HL-60 (cell line): ENCODE measurements around the gene NACC2.

Experiments used
- DNase-seq, 2 experiments: peaks; one replicate each; pipeline ENCODE4 v3.0.0-alpha.2; 2010 to 2020; ENCODE audit warnings: low read depth in 1 of 2, low spot score in 1 of 2
- H3K27ac ChIP-seq: fragments of 250-450 bp; sonication (Bioruptor Pico); replicated peaks from 2 replicates; pipeline ENCODE4 v1.5.1; 2020; ENCODE audit warnings: mild to moderate bottlenecking, moderate library complexity
- H3K27me3 ChIP-seq: fragments of 250-450 bp; sonication (Bioruptor Pico); 2 replicates; pipeline ENCODE4 v1.5.1; 2021; ENCODE audit warnings: mild to moderate bottlenecking, moderate library complexity; ENCODE audit not compliant: insufficient read depth, poor library complexity, severe bottlenecking
- H3K4me3 ChIP-seq: replicated peaks from 2 replicates; pipeline ENCODE4 v1.5.1; 2011; ENCODE audit warnings: mild to moderate bottlenecking, control low read depth, low read length; ENCODE audit not compliant: insufficient read depth
- CTCF ChIP-seq: IDR thresholded peaks from one replicate; pipeline ENCODE4 v1.5.1; 2011; ENCODE audit warnings: low read length, control low read depth, inconsistent platforms; ENCODE audit not compliant: insufficient read depth
- GABPA ChIP-seq: IDR thresholded peaks from 2 replicates; pipeline ENCODE4 v1.6.1; 2012; ENCODE audit warnings: low read depth
- POLR2AphosphoS5 ChIP-seq: IDR thresholded peaks from 2 replicates; pipeline ENCODE4 v1.6.1; 2012; ENCODE audit warnings: low read depth
- REST ChIP-seq: IDR thresholded peaks from 2 replicates; pipeline ENCODE4 v1.6.1; 2012; ENCODE audit warnings: low read depth; ENCODE audit not compliant: insufficient replicate concordance
- SPI1 ChIP-seq: IDR thresholded peaks from 2 replicates; pipeline ENCODE4 v1.6.1; 2012; ENCODE audit warnings: low read depth, mild to moderate bottlenecking, borderline replicate concordance

NACC2 gene

GRCh38 chr9:136020206-136020605, 74.9 kb downstream of the NACC2 start:
- Histone ChIP-seq H3K27ac (no peak overlapping the region), H3K27me3 (no peaks in the 10 kb centered on the region), H3K4me3 (no peak overlapping the region)
- TF ChIP-seq GABPA, result no peak
- TF ChIP-seq REST, result no peak
- no peak for TF ChIP-seq SPI1
- no peak for TF ChIP-seq POLR2AphosphoS5
- no peak for TF ChIP-seq CTCF
- no peak for DNase-seq

- no peak overlapping the region for H3K4me3 ChIP-seq
- no peak for TF ChIP-seq GABPA
- no peak for TF ChIP-seq POLR2AphosphoS5
- no peak for TF ChIP-seq SPI1
- no peak for TF ChIP-seq REST
- TF ChIP-seq CTCF, result no peak
- no peaks in the 10 kb centered on the region for H3K27me3 ChIP-seq
- no peak for DNase-seq
- no peak overlapping the region for H3K27ac ChIP-seq
Observed at GRCh38 chr9:136019681-136020060, 75.4 kb downstream of the NACC2 start.

GRCh38 chr9:136019041-136019680, 75.9 kb downstream of the NACC2 start:
- no peak for DNase-seq
- no peak for TF ChIP-seq GABPA
- TF ChIP-seq POLR2AphosphoS5, result no peak
- no peak for TF ChIP-seq CTCF
- no peak for TF ChIP-seq SPI1
- no peak for TF ChIP-seq REST
- no peak overlapping the region for H3K4me3 ChIP-seq
- H3K27me3 ChIP-seq, result no peaks in the 10 kb centered on the region
- no peak overlapping the region for H3K27ac ChIP-seq
